HG03139 (cell line): ENCODE results near the gene TMEM131.
"Not testable (repeated sequence)": the region's sequence is repeated elsewhere in the genome, so short reads cannot be mapped to it uniquely, and the experiment has no call there.

Source experiments
- ATAC-seq: cut with Tn5 transposase; IDR thresholded peaks from one replicate; pipeline ENCODE4 v1.9.1; 2021; ENCODE audit not compliant: unreplicated experiment

The TMEM131 gene

DNA sequence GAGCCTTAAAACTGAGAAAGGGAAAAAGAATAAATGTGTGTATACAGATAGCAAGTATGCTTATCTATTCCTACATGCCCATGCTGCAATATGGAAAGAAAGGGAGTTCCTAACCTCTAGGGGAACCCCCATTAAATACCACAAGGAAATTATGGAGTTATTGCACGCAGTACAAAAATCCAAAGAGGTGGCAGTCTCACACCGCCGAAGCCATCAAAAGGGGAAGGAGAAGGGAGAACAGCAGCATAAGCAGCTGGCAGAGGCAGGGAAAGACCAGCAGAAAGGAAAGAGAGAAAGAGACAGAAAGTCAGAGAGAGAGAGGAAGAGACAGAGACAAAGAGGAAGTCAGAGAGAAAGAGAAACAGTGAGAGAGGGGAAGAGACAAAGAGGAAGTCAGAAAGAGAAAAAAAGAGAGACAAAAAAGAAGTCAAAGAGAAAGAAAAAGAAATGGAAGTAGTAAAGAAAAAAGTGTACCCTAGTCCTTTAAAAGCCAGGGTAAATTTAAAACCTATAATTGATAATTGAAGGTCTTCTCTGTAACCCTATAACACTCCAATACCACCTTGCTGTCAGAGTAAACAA, 169.4 kb downstream of the TMEM131 start:
- ATAC-seq, result not testable (repeated sequence)

DNA sequence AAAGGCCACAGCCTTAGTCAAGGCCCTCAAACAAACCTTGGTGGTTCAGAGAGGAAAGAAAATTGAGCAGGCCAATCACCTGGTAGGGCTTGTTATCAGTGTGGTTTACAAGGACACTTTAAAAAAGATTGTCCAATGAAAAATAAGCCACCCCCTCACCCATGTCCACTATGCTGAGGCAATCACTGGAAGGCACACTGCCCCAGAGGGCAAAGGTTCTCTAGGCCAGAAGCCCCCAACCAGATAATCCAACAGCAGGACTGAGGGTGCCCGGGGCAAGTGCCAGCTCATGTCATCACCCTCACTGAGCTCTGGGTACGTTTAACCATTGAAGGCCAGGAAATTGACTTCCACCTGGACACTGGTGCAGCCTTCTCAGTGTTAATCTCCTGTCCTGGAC, 171.7 kb downstream of the TMEM131 start:
- ATAC-seq, result not testable (repeated sequence)

DNA sequence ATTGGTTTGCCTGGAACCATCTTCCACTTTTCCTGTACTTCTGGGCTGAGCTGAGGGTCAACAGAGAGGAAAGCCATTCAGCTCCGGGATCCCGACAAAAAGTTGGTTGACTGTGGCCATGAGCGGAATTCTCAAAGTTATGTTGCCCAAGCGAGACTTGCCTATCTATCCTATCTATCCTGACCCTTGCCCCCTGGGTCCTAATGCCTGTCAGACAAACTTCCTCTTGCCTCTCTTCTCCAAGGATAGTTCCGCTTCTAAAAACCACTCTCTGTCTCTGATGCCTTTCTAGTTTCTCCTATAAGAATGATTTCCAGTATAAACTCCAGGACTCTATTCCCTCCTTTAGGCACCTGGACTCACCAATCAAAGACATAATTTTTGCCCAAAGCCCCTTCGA, 173.9 kb downstream of the TMEM131 start:
- not testable (repeated sequence) for ATAC-seq

DNA sequence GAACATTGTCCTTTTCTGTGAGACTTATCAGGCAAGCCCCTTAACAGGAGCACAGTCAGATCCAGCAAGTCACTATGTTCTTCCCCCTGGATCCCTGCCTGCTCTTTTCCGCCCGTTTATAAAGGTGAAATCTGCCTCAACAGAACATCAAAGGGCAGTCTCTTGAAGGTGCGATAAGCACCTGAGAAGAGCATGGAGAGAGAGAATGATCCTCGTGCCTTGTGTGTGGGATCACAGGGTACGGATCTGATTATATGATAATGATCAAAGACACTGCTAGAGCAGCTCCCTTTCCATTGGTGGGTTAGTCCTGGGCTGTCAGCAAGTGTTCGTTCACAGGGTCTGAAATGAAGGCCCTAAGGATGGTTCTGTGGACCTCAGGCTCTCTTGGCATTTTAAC, 176.0 kb downstream of the TMEM131 start:
- no peak for ATAC-seq

DNA sequence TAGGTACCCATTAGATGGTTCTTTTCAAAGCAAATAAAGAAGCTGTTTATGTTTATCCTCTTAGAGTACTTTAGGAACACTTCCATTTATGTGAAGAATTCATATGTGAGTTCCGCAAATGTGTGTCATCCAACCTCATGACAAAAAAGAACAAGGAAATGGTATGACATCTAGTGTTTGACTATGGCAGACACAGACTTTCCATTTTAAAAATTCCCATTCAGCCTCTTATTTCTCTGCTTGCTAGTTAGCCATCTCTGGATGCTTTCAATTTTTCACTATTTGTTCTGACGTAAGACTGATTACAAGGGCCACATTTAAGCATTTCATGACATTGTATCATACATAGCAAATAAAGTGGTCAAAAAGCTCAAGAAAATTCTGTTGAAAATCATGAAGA, 179.3 kb downstream of the TMEM131 start:
- no peak for ATAC-seq

DNA sequence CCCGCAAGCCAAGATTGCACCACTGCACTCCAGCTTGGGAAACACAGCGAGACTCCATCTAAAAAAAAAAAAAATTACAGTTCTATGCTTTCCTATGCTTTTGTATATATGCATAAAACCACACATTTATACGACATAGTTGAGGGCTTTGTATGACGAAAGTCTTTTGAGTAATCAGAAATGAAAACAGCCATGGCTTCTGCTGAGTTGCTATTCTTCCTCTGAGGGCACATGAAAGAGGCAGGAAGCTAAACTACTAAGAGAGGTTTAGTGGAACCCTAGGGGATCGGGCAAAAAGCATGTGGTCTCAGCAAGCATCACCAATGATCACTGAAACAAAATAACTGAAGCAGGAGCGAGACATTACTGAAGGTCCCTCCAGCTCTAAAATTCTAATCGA, 182.8 kb downstream of the TMEM131 start:
- no peak for ATAC-seq

DNA sequence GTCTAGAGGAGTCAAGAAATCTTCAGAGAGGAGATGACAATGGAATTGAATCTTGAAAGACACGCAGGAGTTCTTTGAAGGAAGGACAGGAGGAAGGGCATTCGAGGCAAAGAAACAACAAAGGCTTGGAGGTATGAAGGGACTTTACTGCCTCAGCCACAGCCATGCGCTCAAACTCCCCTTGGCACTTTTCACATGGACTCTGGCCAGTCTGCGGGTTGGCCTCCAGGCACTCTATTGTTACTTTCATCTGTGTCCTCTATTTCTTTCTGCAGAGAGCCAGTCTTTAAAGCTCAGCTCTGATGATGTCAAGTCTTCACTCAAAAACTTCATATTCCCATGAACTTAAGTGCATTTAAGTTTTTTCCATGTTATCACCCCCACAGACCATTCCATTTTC, 186.9 kb downstream of the TMEM131 start:
- no peak for ATAC-seq

DNA sequence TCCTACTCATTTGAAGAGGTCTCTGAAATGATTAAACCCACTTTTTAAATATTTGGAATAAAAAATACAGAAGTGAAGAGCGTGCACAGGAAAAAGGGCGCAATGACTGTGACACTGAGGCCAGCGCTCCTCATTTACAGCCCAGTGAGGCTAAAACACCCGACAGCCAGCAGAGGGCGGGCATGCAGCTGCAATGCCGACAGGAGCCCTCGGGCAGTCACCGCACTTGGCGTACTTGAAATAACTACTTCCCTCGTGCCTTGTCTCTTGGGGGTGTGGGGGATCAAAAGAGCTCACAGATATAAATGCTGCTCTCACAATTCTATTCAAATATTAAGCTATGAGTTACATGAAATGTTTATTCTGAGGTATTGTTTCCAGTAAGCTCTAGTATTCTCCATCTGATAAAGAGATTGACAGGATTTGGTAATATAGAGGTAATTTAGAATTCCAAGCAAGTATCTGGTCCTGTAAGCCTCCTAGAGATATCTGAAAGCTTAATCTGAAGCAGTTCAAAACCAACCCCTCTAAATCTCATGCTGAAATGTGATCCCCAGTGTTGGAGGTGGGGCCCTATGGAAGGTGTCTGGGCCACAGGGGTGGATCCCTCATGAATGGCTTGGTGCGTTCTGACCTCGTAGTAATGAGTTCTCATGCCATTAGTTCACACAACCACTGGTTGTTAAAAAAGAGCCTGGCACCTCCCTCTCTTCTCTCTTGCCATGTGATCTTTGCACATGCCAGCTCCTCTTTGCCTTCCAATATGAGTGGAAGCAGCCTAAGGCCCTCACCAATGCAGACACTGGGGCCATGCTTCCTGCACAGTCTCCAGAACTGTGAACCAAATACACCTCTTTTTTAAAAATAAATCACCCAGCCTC, 188.8 kb downstream of the TMEM131 start:
- ATAC-seq, result peak; percentile 73

DNA sequence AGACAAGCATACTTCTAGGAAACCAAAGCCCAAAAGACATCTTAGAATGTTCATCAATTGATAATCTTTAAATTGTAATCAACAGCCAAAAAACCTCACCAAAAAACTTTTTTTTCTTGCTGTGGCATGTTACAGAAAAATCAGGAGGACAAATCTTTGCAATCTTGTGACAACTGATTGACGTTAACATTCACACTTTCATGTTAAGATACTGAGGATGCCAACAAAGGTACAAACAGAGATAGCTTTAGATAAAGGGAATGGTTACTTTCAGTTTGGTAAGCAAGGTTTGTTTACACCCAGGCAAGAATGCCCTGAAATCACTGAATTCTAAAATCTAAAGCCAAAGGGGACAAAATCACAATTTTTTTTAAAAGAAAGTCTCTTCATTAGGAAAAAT, 190.0 kb downstream of the TMEM131 start:
- ATAC-seq, result no peak

DNA sequence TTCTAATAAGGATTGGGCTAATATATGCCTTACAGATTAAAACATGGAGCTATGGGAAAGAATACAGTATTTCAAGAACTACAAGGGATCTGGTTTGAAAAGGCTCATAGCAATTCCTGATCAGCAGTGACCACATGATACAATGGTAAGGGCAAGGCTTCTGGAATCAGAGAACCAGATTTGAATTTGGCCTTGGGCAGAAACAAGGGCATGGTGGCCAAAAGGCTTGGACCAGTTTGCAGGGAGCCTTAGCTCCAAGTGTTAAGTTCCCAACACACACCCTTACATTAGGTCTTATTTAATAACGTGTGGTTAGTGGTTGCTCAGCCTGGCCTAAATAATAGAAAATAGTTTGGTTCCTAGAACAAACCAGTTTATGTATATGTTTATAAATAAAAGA, 194.7 kb downstream of the TMEM131 start:
- ATAC-seq, result no peak

DNA sequence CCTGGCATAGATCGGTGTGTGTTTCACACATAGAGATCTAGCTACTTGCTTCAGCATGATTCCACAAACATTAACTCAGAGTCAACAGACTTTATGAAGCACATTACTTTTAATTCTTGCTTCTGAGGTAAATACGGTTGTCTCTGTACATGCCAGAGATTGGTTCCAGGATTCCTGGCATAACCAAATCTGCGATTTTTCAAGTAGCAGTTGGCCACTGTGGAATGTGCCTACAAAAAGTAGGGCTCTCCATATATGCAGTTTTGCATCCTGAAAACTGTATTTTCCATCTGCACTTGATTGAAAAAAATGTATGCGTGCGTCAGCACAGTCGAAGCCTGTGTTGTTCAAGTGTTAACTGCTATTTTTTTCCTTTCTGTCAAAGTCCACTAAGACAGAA, 197.3 kb downstream of the TMEM131 start:
- ATAC-seq, result no peak

DNA sequence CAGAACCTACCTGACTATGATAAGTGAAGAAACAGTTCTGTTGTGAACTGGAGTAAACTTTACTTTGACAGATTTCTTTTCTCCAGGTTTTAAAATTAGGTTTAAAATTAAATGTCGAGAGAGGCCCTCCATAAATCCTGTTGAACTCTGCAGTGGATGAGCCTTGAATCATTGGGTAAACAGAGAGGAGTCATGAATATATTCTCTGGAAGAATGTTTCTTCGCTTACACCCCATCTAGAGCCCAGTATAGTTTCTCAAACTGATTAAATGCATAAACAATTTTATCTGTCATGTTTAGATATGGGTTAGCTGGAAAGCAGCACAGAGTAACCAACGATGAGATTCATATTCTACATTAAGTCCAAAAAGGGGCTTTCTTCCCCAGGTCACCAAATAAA, 198.4 kb downstream of the TMEM131 start:
- ATAC-seq, result no peak

DNA sequence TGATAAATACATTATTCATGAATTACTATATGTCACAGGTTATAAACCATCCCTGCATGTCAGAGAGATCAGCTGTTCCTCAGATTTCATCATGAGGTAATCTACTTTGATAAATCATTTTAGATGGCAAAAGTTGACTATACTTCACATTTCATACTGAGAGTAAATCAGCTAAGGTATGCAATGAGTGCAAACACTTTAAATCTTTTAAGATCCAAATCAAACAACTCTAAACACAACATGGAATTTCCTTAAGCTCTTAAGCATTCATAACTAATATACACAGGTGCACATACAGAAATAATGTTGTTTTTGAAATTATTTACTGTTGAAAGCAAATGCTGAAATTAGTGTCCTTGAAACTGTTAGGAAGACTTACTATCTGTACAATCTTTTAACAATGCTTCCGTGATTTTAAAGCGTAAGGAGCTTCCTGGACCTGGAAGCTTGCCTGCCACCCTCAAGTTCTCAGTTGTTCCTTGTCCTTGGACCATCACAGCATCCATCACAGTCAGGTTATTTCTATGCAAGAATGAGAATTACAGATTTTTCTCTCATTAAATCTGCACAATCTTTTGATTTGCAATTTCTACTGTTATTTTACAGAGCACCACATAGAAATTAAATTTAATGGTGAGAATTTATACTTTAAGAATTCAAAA, 199.2 kb downstream of the TMEM131 start:
- ATAC-seq, result no peak

DNA sequence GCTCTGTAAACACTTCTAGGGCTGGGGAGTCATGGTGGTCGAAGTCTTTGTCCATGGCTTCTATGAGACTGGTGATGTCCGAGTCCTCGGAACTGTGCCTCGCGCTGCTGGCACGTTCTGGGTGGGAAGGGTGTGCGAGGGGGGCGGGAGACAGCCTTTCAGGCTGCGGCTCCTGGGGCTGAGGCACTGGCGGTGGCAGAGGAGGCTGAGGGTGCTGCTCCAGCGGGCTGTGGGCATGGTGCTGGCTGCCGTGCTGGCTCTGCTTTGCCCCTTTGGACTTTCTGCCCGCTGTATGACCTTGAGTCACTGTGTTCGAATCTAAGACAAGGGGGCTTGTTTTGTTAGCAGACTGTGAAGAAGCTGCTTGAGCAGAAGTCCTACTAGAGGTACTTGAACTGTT, 203.3 kb downstream of the TMEM131 start:
- ATAC-seq, result no peak

DNA sequence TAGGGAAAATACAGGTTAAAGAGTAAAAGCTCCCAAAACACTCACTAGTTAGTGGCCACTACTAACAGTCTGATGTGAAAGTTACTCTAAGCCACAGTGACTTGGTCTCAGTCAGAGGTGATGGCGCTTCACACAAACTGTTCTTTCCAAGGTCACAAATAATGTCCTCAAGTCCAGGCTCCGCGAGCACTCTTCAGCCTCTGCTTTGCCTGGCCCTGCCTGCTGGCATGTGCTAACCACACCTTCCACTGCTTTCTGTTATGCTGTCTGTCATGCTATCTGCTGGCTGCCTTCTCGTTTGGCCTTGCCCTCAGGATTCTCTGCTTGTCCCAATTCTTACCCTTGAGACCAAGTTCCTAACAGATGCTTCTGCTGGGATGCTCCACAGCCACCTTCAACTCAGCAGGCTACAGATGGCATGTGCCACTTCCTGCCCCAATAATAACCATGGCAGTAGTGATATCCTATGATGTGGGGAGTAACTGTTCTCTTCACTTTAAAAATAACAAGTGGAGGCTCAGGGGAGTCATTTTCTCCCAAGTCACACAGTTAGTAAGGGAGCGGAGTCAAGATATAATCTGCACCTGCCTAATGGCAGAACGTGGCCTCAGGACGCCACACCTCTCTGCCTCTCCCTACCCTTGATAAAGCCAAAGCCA, 206.6 kb downstream of the TMEM131 start:
- ATAC-seq, result no peak

DNA sequence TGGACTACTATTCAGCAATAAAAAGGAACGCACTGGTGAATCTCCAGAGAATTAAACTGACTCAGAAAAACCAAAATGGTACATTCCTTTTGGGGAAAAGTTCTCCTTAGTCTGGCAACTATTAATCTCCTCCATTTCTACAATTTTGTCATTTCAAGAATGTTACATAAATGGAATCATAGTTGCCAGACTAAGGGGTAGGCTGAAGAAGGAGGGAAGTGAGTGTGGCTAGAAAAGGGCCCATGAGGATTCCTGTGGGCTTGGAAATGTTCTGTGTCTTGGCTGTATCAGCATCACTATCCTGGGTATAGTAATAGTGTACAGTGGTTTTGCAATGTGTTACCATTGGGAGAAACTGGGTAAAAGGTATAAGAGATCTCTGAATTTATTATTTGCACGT, 209.9 kb downstream of the TMEM131 start:
- ATAC-seq, result no peak

DNA sequence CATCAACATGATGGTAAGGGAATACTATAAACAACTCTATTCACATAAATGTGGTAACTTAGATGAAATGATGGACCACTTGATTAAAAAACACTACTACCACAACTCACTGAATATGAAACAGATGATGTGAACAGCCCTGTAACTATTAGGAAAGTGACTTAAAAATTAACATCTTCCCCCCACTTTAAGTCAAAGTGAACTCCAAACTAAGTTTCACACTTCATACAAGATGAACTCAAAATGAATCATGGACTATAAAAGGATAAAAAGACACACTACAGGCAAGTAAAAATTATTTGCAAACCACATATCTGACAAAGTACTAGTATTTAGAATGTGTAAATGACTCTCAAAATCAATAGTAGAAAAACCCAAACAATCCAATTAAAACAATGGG, 210.8 kb downstream of the TMEM131 start:
- no peak for ATAC-seq

DNA sequence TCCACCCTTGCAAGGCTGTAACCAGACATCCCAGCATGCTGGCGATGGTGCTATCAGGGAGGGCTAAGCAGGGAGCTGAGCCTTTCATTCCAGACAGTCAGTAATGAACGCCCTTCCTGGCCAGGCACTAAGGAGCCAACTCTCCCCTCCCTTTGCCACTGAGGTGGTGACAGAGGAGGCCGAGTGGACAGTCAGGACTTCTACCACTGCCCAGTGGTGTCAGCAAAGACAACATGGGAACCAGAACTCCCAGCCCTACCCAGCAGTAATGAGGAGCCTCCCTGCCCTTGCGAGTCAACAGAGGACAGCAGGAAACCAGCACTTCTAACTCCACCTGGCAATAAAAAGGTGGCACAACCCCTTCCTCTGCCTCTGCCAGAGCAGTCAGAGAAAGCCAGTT, 213.8 kb downstream of the TMEM131 start:
- no peak for ATAC-seq

DNA sequence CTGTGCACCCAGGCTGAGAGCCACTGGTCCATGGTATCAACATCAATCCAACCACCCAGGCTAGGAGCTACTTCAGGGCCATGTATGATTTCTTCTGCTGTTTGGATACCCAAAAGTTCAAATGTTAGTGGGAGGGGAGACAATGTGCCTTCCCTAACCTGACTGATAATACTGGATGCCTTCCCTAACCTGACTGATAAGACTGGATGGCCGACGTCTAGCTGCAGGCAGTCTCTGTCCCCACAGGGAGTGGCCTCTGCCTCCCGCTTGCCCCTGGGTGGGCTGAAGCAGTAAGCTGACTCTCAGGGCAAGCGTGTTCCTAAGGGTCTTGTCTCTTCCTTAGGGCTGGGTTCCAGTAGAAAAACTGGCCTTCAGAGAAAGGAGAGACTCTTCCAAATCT, 216.6 kb downstream of the TMEM131 start:
- ATAC-seq, result no peak

DNA sequence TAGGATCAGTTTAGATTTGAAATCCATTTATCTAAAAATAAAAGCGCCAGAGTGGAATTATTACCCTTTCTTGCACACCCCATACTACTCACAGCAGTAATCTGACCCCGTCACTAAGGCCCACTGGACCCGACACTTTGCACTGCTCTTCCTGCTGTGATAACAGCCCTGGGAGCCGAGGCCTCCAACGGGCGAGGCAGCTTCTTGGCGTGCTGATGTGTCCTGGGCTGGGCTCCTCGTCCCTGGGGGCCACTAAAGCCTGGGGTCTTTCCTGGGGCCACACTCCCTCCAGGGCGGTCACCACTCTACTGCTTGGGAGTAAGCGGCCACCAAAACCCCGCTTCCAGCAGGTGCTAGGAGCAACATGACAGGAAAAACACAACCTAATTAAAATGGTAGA, 220.7 kb downstream of the TMEM131 start:
- ATAC-seq, result no peak

DNA sequence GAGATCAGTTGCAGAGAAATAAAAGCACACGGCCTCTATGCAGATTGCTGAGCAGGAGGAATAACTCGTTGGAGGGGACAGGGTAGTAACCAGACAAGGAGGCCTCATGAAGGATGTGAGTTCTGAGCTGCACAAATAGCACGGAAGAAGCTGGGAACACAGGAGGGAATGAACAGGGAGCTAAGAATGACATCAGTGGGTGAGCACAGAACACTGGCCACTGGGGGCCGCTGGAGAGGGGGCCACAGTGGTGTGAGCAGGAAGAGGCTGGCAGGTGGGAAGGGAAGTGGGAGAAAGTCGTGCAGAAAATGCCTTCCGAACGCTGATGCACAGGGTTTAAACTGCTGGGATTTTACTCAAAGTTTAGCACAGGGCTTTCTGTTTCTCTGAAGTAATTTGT, 221.3 kb downstream of the TMEM131 start:
- no peak for ATAC-seq

DNA sequence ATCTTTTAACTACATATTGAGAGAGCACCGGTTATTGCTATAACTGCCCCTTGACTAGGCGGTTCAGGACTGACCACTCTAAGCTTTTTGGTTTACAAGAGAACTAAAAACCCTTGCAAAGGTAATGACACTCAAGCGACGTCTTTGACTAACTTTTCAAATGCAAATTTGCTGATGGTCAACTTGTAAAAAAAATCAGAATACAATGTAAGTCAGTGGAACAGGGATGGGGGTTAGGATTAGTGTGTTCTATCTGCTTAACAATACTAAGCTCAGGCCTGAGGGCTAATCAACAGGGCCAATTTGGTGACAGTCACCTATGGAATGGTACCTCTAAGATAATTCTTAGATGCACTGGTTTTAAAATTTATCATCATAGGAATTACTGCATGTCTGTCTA, 225.3 kb downstream of the TMEM131 start:
- ATAC-seq, result no peak
